Globus pallidus (tissue), 1 donor: ENCODE results near the gene TP63.
"Not testable (repeated sequence)": the region's sequence is repeated elsewhere in the genome, so short reads cannot be mapped to it uniquely, and the experiment has no call there.

Source experiments
- DNase-seq: peaks from one replicate; pipeline ENCODE4 v3.0.0-alpha.2; 2015; ENCODE audit warnings: low spot score

The TP63 gene

DNA sequence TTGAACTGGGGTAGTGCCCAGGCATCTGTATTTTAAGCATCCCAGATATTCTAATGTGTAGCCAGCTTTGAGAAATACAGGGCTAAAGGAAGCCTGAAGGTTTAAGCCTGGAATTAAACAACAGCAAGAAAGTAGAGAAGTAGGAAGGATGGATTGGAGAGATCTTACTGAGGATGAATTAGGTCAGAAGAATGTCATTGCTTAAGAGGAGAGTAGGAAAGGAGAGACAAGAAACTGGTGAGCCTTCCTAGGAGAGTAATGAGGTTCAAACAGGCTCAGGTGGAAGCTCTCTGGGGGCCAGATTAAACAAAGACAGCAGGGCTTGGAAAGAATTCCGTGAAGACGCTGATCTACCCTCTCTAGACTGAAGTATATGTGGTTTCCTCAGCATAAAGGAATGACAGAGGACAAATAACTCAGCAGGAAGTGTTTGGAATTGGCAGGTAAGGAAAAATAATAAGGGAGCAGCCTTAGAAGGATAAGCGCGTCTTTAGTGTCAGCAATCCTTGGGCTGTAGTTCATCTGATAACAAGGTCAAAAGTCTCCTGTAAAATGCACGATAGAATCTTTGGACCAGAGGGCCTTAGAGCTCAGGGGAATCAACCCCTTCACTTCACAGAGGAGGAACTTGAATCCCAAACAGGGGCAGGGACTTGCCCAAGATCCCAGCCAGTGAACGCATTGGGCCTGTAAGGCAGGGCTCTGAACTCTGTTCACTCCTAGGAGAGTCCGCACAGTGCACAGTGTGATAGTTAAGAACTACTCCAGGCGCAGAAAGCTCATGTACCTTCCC lies 90.9 kb downstream of the TP63 start:
- no peak for DNase-seq

DNA sequence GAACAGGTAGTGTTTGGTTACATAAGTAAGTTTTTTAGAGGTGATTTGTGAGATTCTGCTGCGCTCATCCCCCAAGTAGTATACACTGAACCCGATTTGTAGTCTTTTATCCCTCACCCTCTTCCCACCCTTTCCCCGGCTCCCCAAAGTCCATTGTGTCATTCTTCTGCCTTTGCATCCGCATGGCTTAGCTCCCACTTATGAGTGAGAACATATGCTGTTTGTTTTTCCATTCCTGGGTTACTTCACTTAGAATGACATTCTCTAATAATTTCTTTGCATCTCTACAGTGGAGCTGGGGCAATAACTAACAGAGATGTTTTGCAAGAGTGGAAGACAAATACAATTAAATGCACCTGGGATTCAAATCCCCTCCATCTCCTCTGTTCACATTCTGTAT lies 93.2 kb downstream of the TP63 start:
- DNase-seq = no peak

DNA sequence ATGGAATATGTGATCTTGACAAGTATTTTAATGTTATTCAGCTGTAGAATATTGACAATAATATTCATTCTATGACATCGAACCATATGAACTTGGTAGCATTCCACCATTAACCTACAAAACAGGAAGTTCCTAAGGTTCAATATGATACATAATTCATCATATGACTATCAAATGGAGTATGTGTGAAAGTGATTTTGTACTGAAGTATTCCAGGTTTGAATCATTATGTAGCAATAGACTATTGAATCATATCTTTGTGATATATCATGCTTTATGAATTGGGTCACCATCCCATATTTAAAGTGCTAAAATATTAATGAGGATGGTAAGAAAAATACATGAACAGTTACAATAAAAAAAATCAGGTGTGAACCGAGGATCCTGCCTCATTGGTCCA lies 95.1 kb downstream of the TP63 start:
- no peak for DNase-seq

DNA sequence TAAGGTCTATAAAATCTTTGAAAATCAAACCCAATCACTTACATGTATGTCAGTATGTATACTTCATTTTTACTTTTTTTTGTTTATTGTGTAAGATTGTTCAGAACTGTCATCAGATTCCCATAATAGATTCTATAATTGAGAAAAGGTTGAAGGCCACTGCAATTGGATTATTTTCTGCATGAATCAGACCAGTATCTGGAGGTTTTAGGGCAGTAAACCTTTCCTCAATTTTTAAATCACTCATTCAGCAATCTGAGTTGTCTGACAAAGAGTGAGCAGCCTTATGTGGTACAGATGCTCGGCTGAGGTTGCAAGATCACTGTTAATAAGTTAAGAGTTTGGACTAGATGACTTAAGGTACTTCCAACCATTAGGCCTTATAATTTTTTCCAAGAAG lies 96.0 kb downstream of the TP63 start:
- no peak for DNase-seq

DNA sequence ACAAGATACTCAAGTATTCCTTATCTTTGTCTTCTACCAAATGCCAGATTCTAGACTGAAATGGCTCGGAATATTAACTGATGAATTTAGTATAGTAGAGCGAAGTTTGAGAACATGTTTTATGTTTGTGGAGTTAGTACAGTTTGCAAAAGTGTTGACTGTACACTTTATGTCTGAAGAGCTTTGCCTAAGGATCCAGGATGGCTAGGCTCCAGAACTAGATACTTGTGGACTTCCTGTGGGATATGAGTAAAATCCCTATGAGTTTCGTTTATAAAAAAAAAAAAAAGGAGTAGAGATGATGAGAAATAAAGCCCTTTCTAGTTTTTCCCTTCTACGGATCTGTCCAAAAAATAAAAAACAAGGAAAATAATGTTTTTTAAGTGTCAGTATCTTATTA lies 96.7 kb downstream of the TP63 start:
- DNase-seq = no peak

DNA sequence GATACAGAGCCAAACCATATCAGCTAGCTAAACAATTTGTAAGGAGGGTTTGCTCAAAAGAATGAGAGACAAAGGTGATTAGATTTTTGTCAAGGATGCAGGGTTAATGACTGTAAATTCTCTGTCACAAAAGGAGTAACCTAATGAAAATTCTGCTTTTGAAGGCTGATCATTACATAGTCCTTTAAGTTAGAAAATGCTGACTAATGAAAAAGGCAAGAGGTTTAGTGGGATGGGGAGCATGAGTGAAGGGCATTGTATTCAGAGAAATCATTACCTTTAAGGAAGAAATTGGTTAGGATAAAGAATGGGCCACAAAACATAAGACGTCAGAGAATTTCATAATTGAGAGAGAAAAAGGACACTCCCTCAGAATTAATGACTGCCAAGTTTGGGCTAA lies 97.7 kb downstream of the TP63 start:
- no peak for DNase-seq

DNA sequence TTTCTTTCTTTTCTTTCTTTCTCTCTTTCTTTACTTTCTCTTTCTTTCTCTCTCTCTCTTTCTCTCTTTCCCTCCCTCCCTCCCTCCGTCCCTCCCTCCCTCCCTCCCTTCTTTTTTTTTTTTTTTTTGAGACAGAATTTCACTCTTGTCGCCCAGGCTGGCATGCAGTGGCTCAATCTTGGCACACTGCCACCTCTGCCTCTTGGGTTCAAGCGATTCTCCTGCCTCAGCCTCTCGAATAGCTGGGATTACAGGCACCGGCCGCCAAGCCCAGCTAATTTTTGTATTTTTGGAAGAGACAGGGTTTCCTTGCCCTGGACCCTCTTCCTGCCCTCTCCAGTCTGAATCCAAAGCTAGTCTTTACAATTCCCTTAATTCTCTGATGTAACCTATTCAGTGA lies 102.9 kb downstream of the TP63 start:
- DNase-seq = no peak

DNA sequence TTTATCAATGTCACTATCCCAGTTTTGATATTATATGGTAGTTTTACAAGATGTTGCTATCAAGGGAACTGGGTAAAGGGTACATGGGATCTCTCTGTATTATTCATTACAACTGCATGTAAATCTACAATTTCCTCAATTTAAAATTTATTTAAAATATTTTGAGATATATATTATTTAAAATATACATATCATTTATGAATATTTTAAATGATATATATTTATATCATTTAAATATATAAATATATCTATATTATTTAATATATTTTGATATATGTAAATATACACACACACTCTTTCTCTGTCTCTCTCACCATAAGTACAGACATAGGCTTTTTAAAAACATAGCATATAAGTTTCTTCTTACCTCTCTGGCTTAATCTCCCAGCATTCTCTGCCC lies 104.7 kb downstream of the TP63 start:
- no peak for DNase-seq

GRCh38 chr3:189737071-189737470 lies 105.9 kb downstream of the TP63 start:
- no peak for DNase-seq

DNA sequence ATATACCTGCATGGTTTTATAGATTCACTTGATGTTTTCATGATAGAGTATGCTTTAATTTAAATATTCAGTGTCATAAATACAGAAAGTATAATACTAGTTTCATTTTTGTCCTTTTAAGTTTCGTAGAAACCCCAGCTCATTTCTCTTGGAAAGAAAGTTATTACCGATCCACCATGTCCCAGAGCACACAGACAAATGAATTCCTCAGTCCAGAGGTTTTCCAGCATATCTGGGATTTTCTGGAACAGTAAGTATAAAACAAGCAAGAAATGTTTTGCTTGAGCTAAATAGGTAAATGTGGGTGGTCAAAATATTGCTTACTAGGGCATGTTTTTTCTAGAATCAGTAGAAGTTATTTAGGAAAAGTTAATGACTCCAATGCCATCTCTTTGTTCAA lies 106.4 kb downstream of the TP63 start:
- no peak for DNase-seq

DNA sequence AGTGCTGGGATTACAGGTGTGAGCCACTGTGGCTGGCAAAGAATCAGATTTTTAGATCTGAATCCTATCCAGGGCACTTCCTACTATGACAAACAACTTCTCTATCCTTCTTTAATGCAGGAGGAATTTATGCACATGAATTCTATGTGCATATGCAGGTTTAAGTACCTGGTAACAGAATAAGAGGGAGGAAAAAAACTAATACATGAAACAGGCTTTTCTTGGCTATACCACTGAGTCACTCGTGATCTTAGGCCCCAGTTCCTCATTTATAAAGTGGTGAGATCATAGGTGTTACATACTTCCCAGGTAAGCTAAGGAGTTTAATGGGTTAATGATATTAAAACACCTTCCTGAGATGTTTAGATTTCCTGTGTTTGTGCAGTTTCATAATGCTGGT lies 108.2 kb downstream of the TP63 start:
- DNase-seq = no peak

DNA sequence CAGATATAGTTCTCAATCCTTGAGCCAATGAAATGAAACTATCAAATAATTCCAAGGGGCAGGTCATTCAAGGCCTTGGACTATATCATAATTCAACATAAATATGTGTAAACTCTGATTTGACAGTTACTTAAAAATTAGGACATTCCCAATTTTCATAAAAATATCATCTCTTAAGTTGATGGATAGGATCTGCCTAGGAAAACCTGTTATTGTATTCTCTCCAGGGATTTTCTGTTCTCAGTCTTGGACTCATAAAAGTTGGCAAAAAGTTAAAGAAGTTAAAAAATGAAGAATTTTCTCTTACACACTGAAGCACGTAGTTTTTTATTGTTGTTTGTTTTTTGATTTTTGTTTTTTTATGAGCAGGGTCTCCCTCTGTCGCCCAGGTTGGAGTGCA lies 109.0 kb downstream of the TP63 start:
- no peak for DNase-seq

- no peak for DNase-seq
These were observed 113.0 kb downstream of the TP63 start for GRCh38 chr3:189744235-189744634.

DNA sequence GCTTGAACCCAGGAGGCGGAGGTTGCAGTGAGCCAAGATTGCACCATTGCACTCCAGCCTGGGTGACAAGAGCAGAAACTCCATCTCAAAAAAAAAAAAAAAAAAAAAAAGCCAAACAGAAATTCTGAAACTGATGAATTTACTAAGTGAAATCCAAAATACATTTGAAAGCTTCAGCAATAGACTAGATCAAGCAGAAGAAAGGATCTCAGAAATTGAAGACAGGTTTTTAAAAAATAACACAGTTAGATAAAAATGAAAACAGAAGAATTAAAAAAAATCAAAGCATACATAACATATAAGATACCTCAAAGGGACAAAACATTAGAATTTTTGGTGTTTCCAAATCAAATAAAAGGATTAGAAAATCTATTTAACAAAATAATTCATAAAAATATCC lies 114.4 kb downstream of the TP63 start:
- DNase-seq = no peak

DNA sequence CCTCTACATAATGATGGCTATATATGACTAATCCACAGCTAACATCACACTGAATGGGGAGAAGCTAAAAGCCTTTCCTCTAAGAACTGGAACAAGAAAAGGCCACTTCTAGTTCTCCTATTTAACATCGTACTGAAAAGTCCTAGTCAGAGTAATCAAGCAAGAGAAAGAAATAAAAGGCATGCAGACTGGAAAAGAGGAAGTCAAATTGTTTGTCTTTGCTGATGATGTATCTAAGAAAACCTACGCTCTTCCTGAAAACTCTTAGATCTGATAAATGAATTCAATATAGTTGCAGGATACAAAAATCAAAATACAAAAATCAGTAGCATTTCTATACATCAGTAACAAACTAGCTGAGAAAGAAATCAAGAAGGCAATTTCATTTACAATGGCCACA lies 116.9 kb downstream of the TP63 start:
- DNase-seq = no peak

- DNase-seq = not testable (repeated sequence)
These were observed 119.8 kb downstream of the TP63 start for GRCh38 chr3:189750972-189751371.

DNA sequence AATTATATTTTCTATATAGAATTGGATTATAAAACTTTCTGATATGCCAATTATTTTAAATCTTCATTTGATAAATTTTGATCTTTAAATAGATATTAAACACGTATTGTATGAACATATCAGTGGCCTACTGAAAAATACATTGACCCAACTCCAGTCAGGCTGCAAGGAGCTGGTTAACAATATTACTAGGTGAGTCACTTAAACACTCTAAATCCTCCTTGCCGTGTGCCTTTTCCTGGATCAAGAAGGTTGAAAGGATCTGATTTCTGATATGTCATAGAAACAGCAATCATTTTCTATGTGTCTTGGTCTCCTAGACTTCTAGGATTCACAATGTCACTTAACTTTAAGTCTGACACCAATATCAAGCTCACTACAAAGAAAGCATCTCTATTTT lies 123.2 kb downstream of the TP63 start:
- no peak for DNase-seq

DNA sequence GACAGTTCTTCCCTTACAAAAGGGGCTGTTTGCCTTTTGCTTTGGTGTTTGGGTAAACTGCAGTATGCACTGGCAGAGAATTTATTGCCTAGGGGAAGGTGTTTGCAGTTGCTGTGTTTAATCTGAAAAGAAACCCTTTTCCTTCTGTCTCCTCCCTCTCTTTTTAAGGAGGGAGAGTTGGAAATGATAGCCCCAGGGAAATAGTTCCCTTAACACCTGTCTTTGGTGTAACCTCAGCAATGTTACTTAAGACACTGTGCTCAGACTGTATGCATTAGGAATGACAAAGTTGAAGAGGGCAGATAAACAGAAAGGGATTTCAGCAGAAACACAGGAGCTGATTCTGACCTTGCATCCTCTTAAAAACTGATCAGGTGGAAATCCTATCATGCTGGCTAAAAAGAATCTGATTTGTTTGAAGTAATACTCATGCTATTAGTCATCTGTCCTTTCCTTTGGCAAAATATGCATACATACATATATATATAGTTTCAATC lies 125.4 kb downstream of the TP63 start:
- no peak for DNase-seq

- no peak for DNase-seq
These were observed 127.0 kb downstream of the TP63 start for GRCh38 chr3:189758186-189758585.

DNA sequence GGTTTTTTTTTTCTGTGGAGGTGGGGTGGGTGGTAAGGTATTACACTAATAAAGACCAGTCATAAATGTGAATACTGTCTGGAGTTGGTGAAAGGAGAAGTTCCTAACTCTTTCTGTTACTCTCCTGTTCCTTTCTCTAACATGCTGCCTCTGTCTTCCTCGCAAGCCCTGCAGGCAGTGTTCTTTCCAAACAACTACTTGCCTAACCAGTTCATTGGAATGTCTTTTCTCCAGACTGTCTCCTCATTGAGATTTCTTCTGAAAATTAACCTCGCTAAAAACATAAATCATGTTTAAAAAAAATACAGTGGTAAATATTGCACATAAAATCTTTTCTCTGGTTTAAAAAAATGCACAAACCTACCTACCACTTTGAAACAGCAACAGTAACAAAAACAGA lies 135.2 kb downstream of the TP63 start:
- no peak for DNase-seq

- DNase-seq = no peak
These were observed 140.8 kb downstream of the TP63 start for GRCh38 chr3:189771842-189772450.

GRCh38 chr3:189772584-189772983 lies 141.4 kb downstream of the TP63 start:
- DNase-seq = no peak

- DNase-seq = no peak
These were observed 141.9 kb downstream of the TP63 start for GRCh38 chr3:189773056-189773455.
